Measurements from ENCODE around the gene NCKIPSD.

NCKIPSD gene

DNA sequence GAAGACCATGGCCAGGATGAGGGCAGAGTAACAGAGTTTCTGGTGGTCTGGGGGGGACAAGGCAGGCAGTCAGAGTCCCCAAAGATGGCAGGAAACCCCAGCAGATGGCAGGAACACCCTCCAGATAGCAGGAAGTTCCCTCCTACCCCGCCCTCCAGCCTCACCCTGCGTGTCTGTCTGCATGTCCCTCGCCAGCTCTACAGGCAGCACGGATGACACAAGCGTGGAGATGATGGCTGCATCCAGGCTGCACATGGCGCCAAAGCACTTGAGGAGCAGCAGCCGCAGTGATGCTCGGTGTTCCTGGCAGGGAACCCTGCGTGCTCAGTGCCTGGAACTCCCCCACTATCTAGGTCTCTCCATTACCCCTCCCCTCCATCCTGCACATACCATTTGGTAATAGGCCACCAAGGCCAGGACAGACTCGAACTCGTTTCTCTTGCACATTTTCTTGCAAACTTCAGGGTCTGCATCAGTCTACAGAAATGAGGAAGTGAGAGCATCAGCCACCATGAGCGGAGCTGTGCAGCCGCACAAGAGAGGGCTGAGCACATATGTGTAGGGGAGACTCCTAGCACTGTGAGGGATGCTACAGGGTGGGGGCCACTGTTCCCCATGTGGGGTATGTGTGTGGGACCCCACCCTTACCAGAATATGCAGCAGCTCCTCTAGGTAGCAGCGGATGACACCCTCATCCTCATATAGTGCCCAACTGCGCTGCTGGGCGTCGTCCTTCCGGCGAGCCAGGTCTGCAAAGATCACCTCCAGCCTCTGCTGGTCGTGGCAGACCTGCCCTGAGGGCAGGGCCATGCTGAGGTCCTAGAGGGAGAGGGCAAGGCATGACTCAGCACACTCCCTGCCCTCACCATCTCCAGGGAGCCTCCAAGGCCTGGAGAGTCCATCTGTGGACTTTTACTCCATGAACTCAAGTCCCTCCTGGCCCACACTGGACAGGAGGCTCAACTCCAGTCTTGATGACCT, 6.0 kb downstream of the NCKIPSD start:
- H3K23ac ChIP-seq (ENCODE audit: low read length) = no peak overlapping the region
- no peak overlapping the region for H3K4me2 ChIP-seq (ENCODE audit: low read length)
- no peaks in the 10 kb centered on the region for H3K27me3 ChIP-seq (ENCODE audit: insufficient read depth, low read length, poor library complexity)
- no peak overlapping the region for H3K18ac ChIP-seq (ENCODE audit: low read length)
- H3K56ac ChIP-seq (ENCODE audit: low read length) = no peak overlapping the region
- no peak overlapping the region for H3K4me3 ChIP-seq (ENCODE audit: low read length)
- H3K79me2 ChIP-seq (ENCODE audit: control insufficient read depth, insufficient read depth, low read length) = peaks cover 2% of the 10 kb centered on the region
- no peak overlapping the region for H2BK5ac ChIP-seq (ENCODE audit: low read length)
- H2AK5ac ChIP-seq (ENCODE audit: low read length) = no peak overlapping the region
- H2BK120ac ChIP-seq (ENCODE audit: low read depth, low read length) = no peak overlapping the region
- H4K5ac ChIP-seq (ENCODE audit: low read length) = no peak overlapping the region
- WGBS (ENCODE audit: extremely low coverage, insufficient coverage, low lambda C conversion rate) = no CpG with 5 or more reads among the region's 20 CpGs
- no peak overlapping the region for H3K4ac ChIP-seq (ENCODE audit: low read depth, low read length)
- no peak overlapping the region for H4K8ac ChIP-seq (ENCODE audit: low read depth, low read length)
- peaks cover 8% of the 10 kb centered on the region for H3K79me1 ChIP-seq (ENCODE audit: low read length)
- peaks cover 2% of the 10 kb centered on the region for H3K4me1 ChIP-seq (ENCODE audit: control insufficient read depth, low read depth, low read length)
- no peak overlapping the region for H2BK15ac ChIP-seq (replicated peaks; ENCODE audit: low read depth)
- H3K36me3 ChIP-seq (ENCODE audit: control insufficient read depth, insufficient read depth, low read length) = peaks cover 12% of the 10 kb centered on the region
- H3K9ac ChIP-seq (ENCODE audit: low read length) = no peak overlapping the region
- no peak overlapping the region for H3K27ac ChIP-seq (ENCODE audit: low read depth, low read length)
- DNase-seq = no peak

DNA sequence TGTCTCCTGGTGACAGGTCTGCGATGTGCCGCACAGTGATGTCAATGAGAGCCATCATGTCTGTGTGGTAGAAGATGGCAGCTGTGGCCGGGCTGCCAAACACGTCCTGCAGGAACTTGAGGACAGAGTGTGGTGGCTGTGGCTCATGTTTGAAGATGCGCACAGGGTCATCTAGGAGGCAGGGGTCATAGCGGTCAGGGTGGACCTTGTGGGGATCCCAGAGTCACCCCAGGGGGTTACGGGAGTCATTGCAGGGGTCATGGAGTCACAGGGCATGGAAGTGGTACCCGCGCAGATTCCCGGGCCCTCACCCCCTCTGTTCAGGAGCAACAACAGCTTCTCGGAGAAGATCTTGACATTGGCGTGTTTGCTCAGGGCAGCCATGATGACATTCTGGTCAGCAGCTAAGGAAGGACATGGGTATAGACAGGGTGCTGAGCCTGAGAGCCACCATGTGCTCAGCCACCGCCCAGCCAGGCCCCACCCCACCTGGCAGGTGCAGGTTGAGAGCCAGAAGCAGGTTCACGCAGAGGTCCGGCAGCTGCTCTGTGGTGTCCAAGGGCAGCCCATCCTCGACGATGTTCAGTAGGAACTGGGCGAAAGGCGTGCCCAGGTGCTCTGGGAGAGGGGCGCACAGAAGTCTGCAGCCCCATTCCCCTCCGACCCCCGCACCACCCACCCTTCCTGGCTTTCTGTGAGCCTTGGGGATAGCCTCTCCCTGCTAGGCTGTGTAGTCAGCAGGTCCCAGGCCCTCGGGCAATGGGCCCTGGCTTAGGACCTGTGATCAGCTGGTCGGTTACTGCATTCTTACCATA, 6.9 kb downstream of the NCKIPSD start:
- H3K36me3 ChIP-seq (ENCODE audit: control insufficient read depth, insufficient read depth, low read length) = peaks cover 12% of the 10 kb centered on the region
- H3K4me1 ChIP-seq (ENCODE audit: control insufficient read depth, low read depth, low read length) = no peaks in the 10 kb centered on the region
- H3K9ac ChIP-seq (ENCODE audit: low read length) = no peak overlapping the region
- no peak overlapping the region for H3K23ac ChIP-seq (ENCODE audit: low read length)
- H4K8ac ChIP-seq (ENCODE audit: low read depth, low read length) = no peak overlapping the region
- H3K79me1 ChIP-seq (ENCODE audit: low read length) = peaks cover 3% of the 10 kb centered on the region
- no CpG with 5 or more reads among the region's 24 CpGs for WGBS (ENCODE audit: extremely low coverage, insufficient coverage, low lambda C conversion rate)
- H3K4me3 ChIP-seq (ENCODE audit: low read length) = no peak overlapping the region
- H3K4me2 ChIP-seq (ENCODE audit: low read length) = no peak overlapping the region
- no peak overlapping the region for H2BK5ac ChIP-seq (ENCODE audit: low read length)
- no peak overlapping the region for H4K5ac ChIP-seq (ENCODE audit: low read length)
- no peaks in the 10 kb centered on the region for H3K27me3 ChIP-seq (ENCODE audit: insufficient read depth, low read length, poor library complexity)
- no peak overlapping the region for H2AK5ac ChIP-seq (ENCODE audit: low read length)
- no peak overlapping the region for H3K56ac ChIP-seq (ENCODE audit: low read length)
- no peak overlapping the region for H3K18ac ChIP-seq (ENCODE audit: low read length)
- no peak overlapping the region for H3K4ac ChIP-seq (ENCODE audit: low read depth, low read length)
- DNase-seq = no peak
- H3K27ac ChIP-seq (ENCODE audit: low read depth, low read length) = no peak overlapping the region
- no peaks in the 10 kb centered on the region for H3K79me2 ChIP-seq (ENCODE audit: control insufficient read depth, insufficient read depth, low read length)
- no peak overlapping the region for H2BK120ac ChIP-seq (ENCODE audit: low read depth, low read length)
- no peak overlapping the region for H2BK15ac ChIP-seq (replicated peaks; ENCODE audit: low read depth)

DNA sequence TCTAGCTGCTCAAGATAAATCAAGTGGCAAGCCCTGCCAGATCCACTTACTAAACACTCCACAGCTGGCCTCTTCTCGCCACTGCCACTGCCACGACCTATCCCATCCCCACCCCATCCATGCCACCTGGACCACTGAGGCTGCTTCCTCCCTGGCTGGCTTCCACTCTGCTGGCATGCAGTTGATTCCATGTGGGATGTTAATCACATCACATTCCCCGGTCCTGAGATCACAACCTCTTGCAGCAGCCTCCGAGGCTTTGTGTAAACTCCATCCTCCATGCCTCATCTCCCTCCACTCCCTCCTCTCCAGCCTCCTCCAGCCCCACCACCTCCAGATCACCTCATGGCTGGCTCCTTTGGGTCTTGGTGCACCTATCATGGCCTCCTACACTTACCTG, 7.7 kb downstream of the NCKIPSD start:
- H3K79me1 ChIP-seq (ENCODE audit: low read length) = peaks cover 3% of the 10 kb centered on the region
- no peak overlapping the region for H2BK5ac ChIP-seq (ENCODE audit: low read length)
- H2AK5ac ChIP-seq (ENCODE audit: low read length) = no peak overlapping the region
- H3K23ac ChIP-seq (ENCODE audit: low read length) = no peak overlapping the region
- no peak overlapping the region for H3K56ac ChIP-seq (ENCODE audit: low read length)
- no peaks in the 10 kb centered on the region for H3K79me2 ChIP-seq (ENCODE audit: control insufficient read depth, insufficient read depth, low read length)
- H4K5ac ChIP-seq (ENCODE audit: low read length) = no peak overlapping the region
- H3K18ac ChIP-seq (ENCODE audit: low read length) = no peak overlapping the region
- H2BK15ac ChIP-seq (replicated peaks; ENCODE audit: low read depth) = no peak overlapping the region
- no CpG with 5 or more reads among the region's 4 CpGs for WGBS (ENCODE audit: extremely low coverage, insufficient coverage, low lambda C conversion rate)
- no peak overlapping the region for H2BK120ac ChIP-seq (ENCODE audit: low read depth, low read length)
- H3K36me3 ChIP-seq (ENCODE audit: control insufficient read depth, insufficient read depth, low read length) = peaks cover 12% of the 10 kb centered on the region
- H3K4me3 ChIP-seq (ENCODE audit: low read length) = no peak overlapping the region
- H3K4me1 ChIP-seq (ENCODE audit: control insufficient read depth, low read depth, low read length) = no peaks in the 10 kb centered on the region
- no peak overlapping the region for H4K8ac ChIP-seq (ENCODE audit: low read depth, low read length)
- DNase-seq = peak; percentile 48
- no peaks in the 10 kb centered on the region for H3K27me3 ChIP-seq (ENCODE audit: insufficient read depth, low read length, poor library complexity)
- H3K9ac ChIP-seq (ENCODE audit: low read length) = no peak overlapping the region
- no peak overlapping the region for H3K4ac ChIP-seq (ENCODE audit: low read depth, low read length)
- H3K4me2 ChIP-seq (ENCODE audit: low read length) = no peak overlapping the region
- H3K27ac ChIP-seq (ENCODE audit: low read depth, low read length) = no peak overlapping the region

DNA sequence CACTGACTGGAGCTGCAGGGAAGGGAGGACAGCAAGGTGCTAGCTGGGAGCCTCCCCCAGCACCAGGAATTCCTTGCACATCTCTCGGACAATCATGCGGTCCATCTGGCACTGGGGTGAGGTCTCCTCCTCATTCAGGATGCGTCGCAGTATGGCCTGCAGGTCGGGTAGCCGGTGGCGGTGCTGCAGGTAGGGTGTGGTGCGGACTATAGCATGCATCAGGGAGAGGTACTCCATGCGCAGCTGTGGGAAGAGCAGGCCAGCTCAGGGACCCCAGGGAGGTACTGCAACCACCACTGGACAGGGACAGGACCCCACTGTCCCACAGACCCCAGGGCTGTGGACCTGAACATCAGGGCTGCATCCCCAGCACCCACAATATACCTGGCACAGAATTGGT, 11.2 kb downstream of the NCKIPSD start:
- H3K4me1 ChIP-seq (ENCODE audit: control insufficient read depth, low read depth, low read length) = no peaks in the 10 kb centered on the region
- no CpG with 5 or more reads among the region's 9 CpGs for WGBS (ENCODE audit: extremely low coverage, insufficient coverage, low lambda C conversion rate)
- H4K5ac ChIP-seq (ENCODE audit: low read length) = no peak overlapping the region
- no peak overlapping the region for H4K8ac ChIP-seq (ENCODE audit: low read depth, low read length)
- DNase-seq = no peak
- no peak overlapping the region for H3K9ac ChIP-seq (ENCODE audit: low read length)
- H3K79me2 ChIP-seq (ENCODE audit: control insufficient read depth, insufficient read depth, low read length) = no peaks in the 10 kb centered on the region
- H3K79me1 ChIP-seq (ENCODE audit: low read length) = no peaks in the 10 kb centered on the region
- no peak overlapping the region for H3K27ac ChIP-seq (ENCODE audit: low read depth, low read length)
- H3K4me2 ChIP-seq (ENCODE audit: low read length) = no peak overlapping the region
- no peak overlapping the region for H2BK15ac ChIP-seq (replicated peaks; ENCODE audit: low read depth)
- no peaks in the 10 kb centered on the region for H3K27me3 ChIP-seq (ENCODE audit: insufficient read depth, low read length, poor library complexity)
- no peak overlapping the region for H3K18ac ChIP-seq (ENCODE audit: low read length)
- H2BK5ac ChIP-seq (ENCODE audit: low read length) = no peak overlapping the region
- H3K4ac ChIP-seq (ENCODE audit: low read depth, low read length) = no peak overlapping the region
- no peak overlapping the region for H3K56ac ChIP-seq (ENCODE audit: low read length)
- H2AK5ac ChIP-seq (ENCODE audit: low read length) = no peak overlapping the region
- peaks cover 5% of the 10 kb centered on the region for H3K36me3 ChIP-seq (ENCODE audit: control insufficient read depth, insufficient read depth, low read length)
- H3K4me3 ChIP-seq (ENCODE audit: low read length) = no peak overlapping the region
- no peak overlapping the region for H3K23ac ChIP-seq (ENCODE audit: low read length)
- no peak overlapping the region for H2BK120ac ChIP-seq (ENCODE audit: low read depth, low read length)

DNA sequence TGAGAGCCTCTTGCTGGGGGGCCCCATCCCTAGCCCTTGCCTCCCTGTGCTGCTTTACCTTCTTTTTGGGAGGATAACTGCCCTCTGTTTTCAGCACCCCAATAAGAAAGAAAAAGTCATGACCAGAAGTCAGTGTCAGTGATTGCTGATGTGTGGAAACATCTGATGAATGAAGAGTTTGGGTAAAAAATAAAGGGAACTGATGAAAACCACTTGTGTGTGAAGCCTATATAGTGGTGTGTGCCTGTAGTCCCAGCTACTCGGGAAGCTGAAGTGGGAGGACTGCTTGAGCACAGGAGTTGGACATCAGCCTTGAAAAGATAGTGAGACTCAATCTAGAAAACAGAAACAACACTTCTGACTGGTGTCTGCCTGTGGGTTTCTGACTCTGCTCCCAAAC, 13.2 kb downstream of the NCKIPSD start:
- no peaks in the 10 kb centered on the region for H3K27me3 ChIP-seq (ENCODE audit: insufficient read depth, low read length, poor library complexity)
- no peak overlapping the region for H4K8ac ChIP-seq (ENCODE audit: low read depth, low read length)
- no peak overlapping the region for H2BK15ac ChIP-seq (replicated peaks; ENCODE audit: low read depth)
- H3K36me3 ChIP-seq (ENCODE audit: control insufficient read depth, insufficient read depth, low read length) = peaks cover 2% of the 10 kb centered on the region
- H2BK5ac ChIP-seq (ENCODE audit: low read length) = no peak overlapping the region
- no peak overlapping the region for H3K18ac ChIP-seq (ENCODE audit: low read length)
- no peaks in the 10 kb centered on the region for H3K79me1 ChIP-seq (ENCODE audit: low read length)
- no peaks in the 10 kb centered on the region for H3K79me2 ChIP-seq (ENCODE audit: control insufficient read depth, insufficient read depth, low read length)
- H4K5ac ChIP-seq (ENCODE audit: low read length) = no peak overlapping the region
- no peak for DNase-seq
- H3K4me2 ChIP-seq (ENCODE audit: low read length) = no peak overlapping the region
- H2AK5ac ChIP-seq (ENCODE audit: low read length) = no peak overlapping the region
- no peak overlapping the region for H3K4me3 ChIP-seq (ENCODE audit: low read length)
- WGBS (ENCODE audit: extremely low coverage, insufficient coverage, low lambda C conversion rate) = no CpG with 5 or more reads among the region's 1 CpG
- no peak overlapping the region for H3K27ac ChIP-seq (ENCODE audit: low read depth, low read length)
- H3K4me1 ChIP-seq (ENCODE audit: control insufficient read depth, low read depth, low read length) = no peaks in the 10 kb centered on the region
- no peak overlapping the region for H3K4ac ChIP-seq (ENCODE audit: low read depth, low read length)
- no peak overlapping the region for H3K56ac ChIP-seq (ENCODE audit: low read length)
- no peak overlapping the region for H3K9ac ChIP-seq (ENCODE audit: low read length)
- no peak overlapping the region for H3K23ac ChIP-seq (ENCODE audit: low read length)
- no peak overlapping the region for H2BK120ac ChIP-seq (ENCODE audit: low read depth, low read length)

Data from mesendoderm (in vitro differentiated cells).